ENCODE measurements around the gene SLC6A7.
A peak's percentile ranks its signal among the peaks of the same experiment; 100 is the strongest.

SLC6A7 gene

DNA sequence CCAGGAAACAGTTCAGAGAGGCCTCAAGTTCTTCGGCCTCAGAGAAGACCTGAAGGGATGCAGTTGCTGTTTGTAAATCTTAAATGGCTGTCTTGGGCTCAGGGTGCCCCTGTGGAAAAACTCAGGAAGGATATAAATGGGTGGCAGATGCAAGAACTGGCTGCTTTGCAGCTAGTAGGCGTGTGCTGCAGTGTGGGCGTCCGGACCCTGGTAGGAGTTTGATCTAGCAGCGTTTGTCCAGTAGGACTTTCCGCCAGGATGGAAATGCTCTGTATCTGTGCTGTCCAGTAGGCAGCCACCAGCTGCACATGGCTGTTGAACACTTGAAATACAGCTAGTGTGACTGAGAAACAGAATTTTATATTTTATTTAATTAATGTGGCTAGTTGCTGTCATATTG lies 15.6 kb upstream of the SLC6A7 start:
- DNase-seq (ENCODE audit: low spot score): no peak

DNA sequence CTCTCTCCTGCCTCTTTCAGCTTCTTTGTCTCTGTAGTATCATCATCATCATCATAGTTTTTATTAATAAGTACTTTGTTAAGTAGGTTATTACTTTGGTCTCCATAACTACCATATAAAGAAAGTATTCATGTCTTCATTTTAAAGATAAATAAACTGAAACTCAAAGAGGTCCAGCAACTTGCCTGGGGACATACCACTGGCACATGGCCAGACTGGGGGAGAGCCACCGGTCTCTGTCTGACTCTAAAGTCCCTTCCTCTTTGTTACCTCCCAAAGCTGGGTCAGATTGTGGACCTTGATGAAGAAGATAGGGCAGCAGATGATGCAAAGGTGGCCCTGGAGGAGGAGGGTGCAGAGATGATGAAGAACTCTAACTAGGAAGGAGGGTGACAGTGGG lies 14.8 kb upstream of the SLC6A7 start:
- DNase-seq (ENCODE audit: low spot score): no peak

DNA sequence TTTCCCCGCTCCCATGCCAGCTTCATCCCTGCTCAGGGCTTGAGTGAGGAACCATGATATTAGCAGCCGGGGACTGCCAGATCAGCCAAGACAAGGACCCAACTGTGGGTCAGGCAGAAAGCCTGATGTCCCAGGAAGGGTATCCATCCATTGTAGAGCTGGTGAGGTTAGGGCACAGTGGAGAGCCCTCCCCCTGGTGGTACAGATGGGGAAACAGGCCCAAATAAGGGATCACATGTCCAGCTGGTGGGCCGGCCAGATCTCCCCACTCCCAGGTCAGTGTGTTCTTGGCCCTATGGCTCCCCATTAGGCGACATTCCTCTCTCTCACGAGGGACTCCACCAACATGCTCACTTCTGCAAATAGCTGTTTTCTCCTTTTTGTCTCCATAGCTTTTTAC lies 14.3 kb upstream of the SLC6A7 start:
- peak; percentile 89 for DNase-seq (ENCODE audit: low spot score)

DNA sequence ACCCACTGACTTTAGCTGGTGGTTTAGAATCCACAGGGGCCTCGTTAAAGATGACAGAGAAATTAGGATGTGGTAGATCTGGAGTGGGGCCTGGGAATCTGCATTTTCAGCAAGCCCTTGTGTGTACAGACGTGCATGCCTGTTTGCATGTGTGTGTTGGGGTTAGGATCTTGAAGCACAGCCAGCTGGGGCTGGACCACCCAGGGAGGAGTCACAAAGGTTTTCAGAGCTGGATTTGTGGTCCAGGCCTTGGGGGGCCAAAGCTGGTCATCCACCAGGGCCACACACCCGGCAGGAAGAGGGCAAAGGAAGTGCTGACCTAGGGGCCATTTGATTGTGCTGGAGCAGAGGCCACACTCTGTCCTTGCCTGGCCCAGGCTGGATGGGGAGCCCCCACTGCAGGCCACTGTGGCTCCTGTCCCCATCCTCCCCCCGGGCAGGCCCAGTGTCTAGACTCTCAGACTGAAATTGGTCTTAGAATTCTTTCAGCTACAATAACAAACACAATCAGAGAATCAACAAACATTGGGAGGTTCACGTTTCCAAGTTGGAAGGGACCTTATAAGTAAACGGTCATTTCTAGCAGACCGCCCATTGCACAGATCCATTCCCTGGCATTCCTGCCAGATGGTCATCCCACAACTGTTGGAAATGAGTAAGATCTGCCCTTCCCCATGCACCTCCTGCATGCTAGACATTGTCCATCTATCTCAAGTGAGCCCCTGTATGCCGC lies 13.0 kb upstream of the SLC6A7 start:
- DNase-seq (ENCODE audit: low spot score): no peak

DNA sequence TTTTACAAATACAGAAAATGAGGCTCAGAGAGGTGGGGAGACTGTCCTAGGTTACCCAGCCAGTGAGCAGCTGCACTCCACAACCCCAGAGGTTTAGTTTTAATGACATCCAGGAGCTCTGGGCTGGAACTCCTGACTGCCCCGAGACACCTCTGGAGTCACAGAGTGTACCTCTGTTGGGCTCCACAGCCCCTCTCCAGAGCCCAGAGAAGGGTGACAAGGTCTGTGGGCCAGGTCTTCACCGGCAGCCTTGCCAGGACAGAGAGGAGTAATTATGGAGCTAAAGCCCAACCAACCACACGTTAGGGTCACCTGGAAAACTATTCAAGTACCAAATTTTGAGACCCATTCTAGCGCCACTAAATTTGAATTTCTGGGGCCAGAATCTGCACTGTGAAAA lies 12.1 kb upstream of the SLC6A7 start:
- no peak for DNase-seq (ENCODE audit: low spot score)

DNA sequence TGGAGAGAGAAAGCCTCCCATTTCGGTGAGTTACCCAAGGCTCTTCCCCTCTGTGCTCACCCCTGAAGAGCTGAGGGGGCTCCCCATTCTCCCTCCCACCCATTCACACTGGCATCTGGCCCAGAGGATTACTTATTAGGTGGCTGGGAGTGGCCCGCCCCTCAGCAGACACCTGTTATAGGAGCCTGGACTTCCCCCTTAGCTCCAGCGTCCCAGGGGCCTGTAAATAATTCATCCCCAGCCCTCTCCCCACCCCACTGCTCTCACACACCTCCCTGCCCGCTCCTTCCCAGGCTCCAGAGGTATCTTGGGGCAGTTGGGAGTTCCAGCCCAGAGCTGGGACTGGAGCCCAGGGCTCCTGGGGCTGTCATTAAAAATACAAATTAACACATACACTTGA lies 11.6 kb upstream of the SLC6A7 start:
- DNase-seq (ENCODE audit: low spot score): no peak

DNA sequence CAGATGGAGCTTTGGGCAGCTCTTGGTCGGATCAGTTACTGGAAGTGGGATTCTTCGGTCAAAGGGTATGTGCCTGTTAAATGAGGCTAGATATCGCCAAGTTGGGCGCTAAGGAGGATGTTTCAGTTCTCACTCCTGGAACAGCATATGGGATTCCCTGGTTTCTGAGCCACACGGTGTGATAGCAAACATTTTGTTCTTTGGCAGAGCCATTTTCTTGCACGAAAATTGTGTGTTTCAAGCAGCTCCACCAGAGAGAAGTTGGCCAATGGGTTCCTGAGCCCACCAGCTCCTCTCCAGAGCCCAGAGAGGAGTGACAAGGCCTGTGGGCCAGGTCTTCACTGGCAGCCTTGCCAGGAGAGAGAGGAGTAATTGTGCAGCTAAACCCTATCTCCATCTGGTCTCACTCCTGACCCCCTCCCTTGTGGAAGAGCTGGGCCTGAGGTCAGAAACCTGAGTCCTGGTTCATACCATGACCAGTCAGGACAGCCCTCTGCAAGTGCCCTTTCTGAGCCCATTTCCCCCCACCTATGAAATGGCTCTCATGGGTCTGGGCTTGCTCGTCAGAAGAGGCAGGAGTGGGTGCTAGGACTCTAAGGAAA lies 10.7 kb upstream of the SLC6A7 start:
- DNase-seq (ENCODE audit: low spot score): no peak

DNA sequence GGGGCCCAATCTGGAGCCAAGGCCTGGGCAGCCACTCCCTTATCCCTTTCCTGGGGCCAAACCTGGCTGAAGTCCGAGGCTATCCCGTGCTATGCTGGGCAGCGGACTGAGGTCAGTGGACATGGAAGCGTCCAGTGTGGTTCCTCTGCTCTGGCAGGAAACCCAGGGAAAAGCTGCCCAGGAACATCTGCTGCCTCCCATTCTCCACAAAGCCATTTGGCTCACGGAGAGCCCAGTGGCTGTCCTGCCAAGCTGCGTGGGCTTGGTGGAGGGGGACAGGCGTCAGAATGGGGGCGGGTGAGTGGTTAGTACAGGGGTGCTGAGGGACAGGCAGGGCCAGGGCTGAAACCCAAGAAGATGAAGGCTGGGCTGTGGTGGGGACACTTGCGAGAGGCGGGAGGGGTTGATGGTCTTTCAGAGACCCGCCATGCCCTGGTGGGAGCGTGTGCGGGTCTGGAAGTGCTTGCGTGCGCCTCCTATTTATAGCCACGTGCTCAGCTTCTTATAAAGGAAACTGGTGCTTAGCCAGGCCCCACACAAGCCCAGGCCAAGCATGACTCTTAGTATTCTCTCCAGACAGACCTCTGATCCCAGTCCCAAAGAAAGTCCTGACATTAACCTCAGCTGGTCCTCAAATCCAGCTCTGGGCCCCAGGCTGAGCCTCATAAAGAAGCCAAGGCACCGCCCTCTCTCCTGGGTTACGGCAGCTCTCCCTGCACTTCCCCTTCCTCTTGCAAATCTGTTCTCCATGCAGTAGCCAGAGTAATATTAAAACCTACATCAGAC lies 9.4 kb upstream of the SLC6A7 start:
- DNase-seq (ENCODE audit: low spot score): no peak

DNA sequence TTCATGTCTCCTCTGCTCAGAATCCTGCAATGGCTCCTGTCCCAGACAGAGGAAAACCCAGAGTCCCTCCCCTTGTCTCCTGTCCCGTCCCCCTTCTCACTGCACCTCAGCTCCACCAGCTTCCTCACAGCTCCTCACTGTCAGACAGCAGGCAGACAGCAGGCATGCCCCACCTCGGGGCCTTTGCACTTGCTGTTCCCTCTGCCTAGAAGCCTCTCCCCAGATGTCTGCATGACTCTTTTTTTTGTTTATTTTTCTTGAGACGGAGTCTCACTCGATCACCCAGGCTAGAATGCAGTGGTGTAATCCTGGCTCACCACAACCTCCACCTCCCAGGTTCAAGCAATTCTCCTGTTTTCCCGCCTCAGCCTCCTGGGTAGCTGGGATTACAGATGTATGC lies 8.8 kb upstream of the SLC6A7 start:
- no peak for DNase-seq (ENCODE audit: low spot score)

DNA sequence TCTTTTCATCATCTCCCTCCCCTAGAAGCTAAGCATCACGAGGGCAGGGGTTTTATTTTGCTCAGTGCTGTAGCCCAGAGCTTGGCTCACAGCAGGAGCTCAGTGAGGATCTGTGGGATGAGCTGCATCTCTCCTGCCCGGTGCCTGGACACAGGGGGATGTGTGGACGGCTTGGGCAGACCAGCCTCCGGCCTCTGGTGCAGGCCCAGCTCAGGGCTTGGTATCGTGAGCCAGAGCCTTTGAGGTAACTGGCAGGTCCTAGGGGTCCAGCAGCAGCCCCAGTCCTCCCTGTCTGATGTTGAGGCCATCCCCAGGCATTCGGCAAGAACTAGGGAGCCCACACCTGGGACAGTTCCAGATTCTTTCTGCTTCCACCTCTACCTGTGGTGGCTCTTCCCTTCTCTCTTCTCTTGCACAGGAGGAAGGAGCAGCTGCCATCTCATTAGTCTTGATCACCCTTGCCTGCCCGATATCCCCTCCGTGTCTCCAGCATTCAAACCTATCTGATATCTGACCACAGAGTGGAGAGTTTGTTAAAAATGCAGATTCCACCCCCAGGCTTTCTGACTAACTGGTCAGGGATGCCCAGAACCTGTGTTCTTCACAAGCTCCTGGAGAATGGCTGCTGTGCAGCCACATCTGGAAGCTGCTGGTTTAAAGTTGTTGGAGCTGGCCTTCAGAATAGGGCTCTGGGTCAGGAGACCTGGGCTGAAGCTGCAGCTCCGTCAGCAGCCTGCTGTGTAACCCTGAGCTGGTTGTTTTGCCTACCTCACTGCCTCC lies 7.9 kb upstream of the SLC6A7 start:
- DNase-seq (ENCODE audit: low spot score): no peak

DNA sequence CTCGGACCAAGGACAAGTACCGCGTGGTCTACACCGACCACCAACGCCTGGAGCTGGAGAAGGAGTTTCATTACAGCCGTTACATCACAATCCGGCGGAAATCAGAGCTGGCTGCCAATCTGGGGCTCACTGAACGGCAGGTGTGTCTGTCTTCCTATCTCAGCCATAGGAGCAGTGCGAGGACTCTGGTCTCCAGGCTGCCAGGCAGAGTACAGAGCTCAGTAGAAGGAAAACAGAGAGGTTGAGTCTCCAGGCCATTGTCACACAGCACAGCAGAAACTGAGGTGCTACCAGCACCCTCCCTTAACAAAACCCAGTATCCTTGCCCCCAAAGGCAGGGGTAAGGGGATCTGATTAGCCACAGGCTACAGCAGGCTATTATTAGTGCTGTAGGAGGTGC lies 7.1 kb upstream of the SLC6A7 start:
- DNase-seq (ENCODE audit: low spot score): no peak

- no peak for DNase-seq (ENCODE audit: low spot score)
Measured at GRCh38 chr5:150183436-150183835, 6.4 kb upstream of the SLC6A7 start.

- no peak for DNase-seq (ENCODE audit: low spot score)
Measured at GRCh38 chr5:150184006-150184405, 5.9 kb upstream of the SLC6A7 start.

DNA sequence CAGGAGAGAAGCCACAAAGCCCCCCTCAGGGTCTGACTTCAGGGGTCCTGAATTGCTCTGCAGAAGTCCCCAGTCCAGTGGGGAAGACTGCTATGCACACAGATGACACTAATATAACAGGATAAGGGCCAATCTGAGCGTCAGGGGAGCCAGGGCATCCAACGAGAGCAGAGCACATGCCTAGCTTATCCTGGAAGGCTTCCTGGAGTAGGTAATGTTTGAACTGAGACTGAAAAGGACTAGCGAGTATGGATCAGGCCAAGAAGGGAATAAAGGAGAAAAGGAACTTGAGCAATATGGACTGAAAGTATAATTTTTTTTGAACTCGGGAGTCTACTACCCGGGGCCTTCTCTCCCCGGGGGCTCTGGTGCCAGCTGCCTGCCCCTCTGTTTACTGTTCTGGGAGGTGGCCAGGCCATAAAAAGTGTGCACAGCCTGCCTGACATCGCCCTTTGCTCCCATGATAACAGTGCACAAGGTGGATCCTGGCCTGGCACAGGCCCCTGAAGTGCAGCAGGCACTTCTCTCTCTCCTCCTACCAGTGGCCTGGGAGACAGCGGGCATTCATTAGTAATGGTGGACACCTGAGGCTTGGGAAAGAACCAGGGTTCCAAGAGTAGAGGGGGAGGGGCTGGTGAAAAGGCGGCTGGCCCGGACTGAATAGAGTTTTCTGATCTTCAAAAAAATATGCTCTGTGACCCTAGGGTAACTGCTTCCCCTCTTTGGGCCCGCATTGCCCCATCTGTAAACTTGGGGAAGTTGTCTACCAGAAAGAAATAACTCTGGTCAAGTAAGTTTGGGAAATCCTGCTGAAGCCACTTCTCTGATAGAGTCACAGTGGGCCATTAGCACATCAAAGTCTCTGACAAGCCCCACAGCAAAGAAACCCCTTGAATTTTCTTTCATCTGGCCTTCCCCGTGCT lies 4.6 kb upstream of the SLC6A7 start:
- DNase-seq (ENCODE audit: low spot score): no peak

DNA sequence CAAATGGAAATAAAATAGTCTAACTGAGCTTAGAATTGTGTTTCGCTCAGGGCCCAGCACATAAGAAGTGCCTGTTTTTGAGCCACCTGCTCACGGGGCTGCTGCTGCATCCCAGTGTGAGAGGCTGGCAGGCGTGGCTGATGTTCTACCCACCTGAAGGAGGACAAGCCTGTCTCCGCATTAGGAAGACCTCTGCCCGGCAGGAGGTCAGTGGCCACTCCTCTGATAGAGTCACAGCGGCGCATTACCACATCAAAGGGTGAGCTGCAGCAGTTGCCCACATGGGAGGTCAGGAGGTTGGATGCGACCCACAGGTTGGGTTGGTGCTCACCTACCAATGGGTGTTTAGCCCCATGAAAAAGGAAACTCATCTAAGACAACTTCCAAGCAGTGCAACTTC lies 3.7 kb upstream of the SLC6A7 start:
- peak; percentile 51 for DNase-seq (ENCODE audit: low spot score)

GRCh38 chr5:150186897-150187296 lies 3.0 kb upstream of the SLC6A7 start:
- no peak for DNase-seq (ENCODE audit: low spot score)

- DNase-seq (ENCODE audit: low spot score): no peak
Measured at GRCh38 chr5:150188146-150188842, 1.6 kb upstream of the SLC6A7 start.

GRCh38 chr5:150189326-150189725 lies 536 bp upstream of the SLC6A7 start:
- DNase-seq (ENCODE audit: low spot score): no peak

DNA sequence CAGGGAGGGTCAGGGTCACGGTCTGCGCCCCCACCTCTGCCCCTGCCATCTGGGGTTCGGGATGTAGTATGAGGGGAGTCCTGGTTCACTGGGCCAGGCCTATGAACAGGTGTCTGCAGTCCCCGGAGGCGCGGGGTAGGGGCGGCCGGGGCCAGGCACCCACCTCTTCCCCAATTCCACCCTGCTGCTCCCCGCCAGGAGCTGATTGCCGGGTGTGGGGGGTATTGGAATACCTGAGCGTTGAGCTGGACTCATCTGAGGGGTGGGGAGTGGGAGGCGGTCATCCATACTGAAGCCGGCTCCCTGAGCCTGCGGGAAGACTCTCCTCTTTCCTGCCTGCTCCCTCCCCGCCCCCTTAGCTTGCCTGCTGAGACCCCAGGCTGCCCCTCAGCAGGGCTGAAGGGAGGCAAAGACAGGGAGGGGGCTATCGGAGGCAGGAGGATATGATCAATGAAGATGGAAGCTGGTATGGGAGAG lies 679 bp downstream of the SLC6A7 start:
- peak; percentile 55 for DNase-seq (ENCODE audit: low spot score)

DNA sequence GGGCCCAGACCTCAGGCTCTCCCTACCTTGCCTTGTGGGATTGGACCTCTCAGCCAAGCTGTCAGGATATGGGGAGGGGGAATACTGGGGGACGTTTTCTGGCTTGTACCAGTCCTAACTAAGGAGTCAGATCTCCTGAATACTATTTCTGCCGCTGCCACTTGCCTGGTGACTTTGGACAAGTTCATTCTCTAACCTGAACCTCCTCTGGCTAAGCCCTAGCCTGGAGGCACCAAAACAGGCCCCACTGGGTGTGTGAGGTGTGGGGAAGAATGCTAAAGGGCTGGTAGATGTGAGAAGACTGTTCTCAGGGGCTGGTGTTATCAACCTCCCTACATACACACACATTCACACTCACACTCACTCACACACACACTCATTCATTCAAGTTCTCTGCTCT lies 1.1 kb downstream of the SLC6A7 start:
- DNase-seq (ENCODE audit: low spot score): no peak

DNA sequence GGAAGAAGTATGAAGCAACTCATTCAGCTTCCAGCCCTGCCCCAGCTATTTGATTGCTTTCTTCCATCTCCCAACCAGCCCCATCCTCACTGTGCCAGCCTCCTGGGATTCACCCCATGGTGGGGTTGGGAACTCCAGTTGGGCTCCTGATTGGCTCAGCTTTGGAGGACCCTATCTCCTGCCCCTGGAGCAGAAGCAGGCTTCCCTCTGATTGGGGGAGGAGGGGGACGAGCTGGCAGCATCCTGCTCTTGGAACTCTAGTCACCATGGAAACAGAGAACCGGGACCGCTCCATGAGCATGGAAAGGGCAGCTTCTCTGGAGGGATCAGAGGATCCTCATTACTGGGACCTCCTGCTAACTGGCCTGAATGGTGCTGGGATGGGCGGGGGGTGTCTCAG lies 2.6 kb downstream of the SLC6A7 start:
- no peak for DNase-seq (ENCODE audit: low spot score)
